Fibroblast of pulmonary artery (primary cell): Measurements from ENCODE around the gene ALG9.
"Not testable (repeated sequence)": the region's sequence is repeated elsewhere in the genome, so short reads cannot be mapped to it uniquely, and the experiment has no call there.

ENCODE experiments used
- DNase-seq: peaks from one replicate; pipeline ENCODE4 v3.0.0-alpha.2; 2010; ENCODE audit warnings: low read depth
- H3K4me3 ChIP-seq: replicated peaks from 2 replicates; pipeline ENCODE4 v1.5.1; 2011; ENCODE audit warnings: low read depth, mild to moderate bottlenecking, control low read depth, low read length, moderate library complexity
- CTCF ChIP-seq: IDR thresholded peaks from 2 replicates; pipeline ENCODE4 v1.5.1; 2011; ENCODE audit warnings: mild to moderate bottlenecking, control low read depth, low read length, inconsistent platforms; ENCODE audit errors: missing control alignments

Gene ALG9

GRCh38 chr11:111908639-111909305, 37.4 kb upstream of the ALG9 start:
- TF ChIP-seq CTCF, result no peak
- H3K4me3 ChIP-seq, result no peak overlapping the region
- no peak for DNase-seq

- no peak for DNase-seq
- TF ChIP-seq CTCF, result no peak
- H3K4me3 ChIP-seq, result no peak overlapping the region
Measured at GRCh38 chr11:111906680-111907079, 35.3 kb upstream of the ALG9 start.

GRCh38 chr11:111905411-111905810, 34.0 kb upstream of the ALG9 start:
- H3K4me3 ChIP-seq, result no peak overlapping the region
- TF ChIP-seq CTCF, result no peak
- DNase-seq, result no peak

GRCh38 chr11:111886844-111887243, 15.5 kb upstream of the ALG9 start:
- no peak overlapping the region for H3K4me3 ChIP-seq
- TF ChIP-seq CTCF, result no peak
- no peak for DNase-seq

GRCh38 chr11:111886032-111886431, 14.7 kb upstream of the ALG9 start:
- DNase-seq, result no peak
- TF ChIP-seq CTCF, result no peak
- no peak overlapping the region for H3K4me3 ChIP-seq

GRCh38 chr11:111885053-111885452, 13.7 kb upstream of the ALG9 start:
- DNase-seq, H3K4me3 ChIP-seq: not testable (repeated sequence)

- no peak overlapping the region for H3K4me3 ChIP-seq
- TF ChIP-seq CTCF, result no peak
- no peak for DNase-seq
Measured at GRCh38 chr11:111882202-111882601, 10.8 kb upstream of the ALG9 start.
